ENCODE results near the gene ACAD8.
"Not testable (repeated sequence)": the region's sequence is repeated elsewhere in the genome, so short reads cannot be mapped to it uniquely, and the experiment has no call there.

Gene ACAD8

GRCh38 chr11:134240592-134240991 is 12.8 kb upstream of the ACAD8 start:
- no peak for DNase-seq

GRCh38 chr11:134242376-134242775 is 11.0 kb upstream of the ACAD8 start:
- DNase-seq = no peak

- no peak for DNase-seq
Observed at GRCh38 chr11:134243913-134244312, 9.5 kb upstream of the ACAD8 start.

- peak; percentile 10 to 13 for DNase-seq
Observed at GRCh38 chr11:134244593-134244992, 8.8 kb upstream of the ACAD8 start.

GRCh38 chr11:134245434-134245833 is 7.9 kb upstream of the ACAD8 start:
- no peak for DNase-seq

GRCh38 chr11:134246100-134246499 is 7.3 kb upstream of the ACAD8 start:
- no peak for DNase-seq

GRCh38 chr11:134246678-134247077 is 6.7 kb upstream of the ACAD8 start:
- no peak for DNase-seq

GRCh38 chr11:134248910-134249480 is 4.4 kb upstream of the ACAD8 start:
- DNase-seq = no peak

- no peak for DNase-seq
Observed at GRCh38 chr11:134250246-134250645, 3.1 kb upstream of the ACAD8 start.

GRCh38 chr11:134250675-134251074 is 2.7 kb upstream of the ACAD8 start:
- DNase-seq = no peak

GRCh38 chr11:134252346-134253187 is 801 bp upstream of the ACAD8 start:
- DNase-seq = peak in 1 of 2 experiments; percentile 21

- DNase-seq = no peak
Observed at GRCh38 chr11:134254433-134255183, 1.2 kb downstream of the ACAD8 start.

GRCh38 chr11:134255184-134255561 is 1.8 kb downstream of the ACAD8 start:
- not testable (repeated sequence) for DNase-seq

- DNase-seq = no peak
Observed at GRCh38 chr11:134257101-134257500, 3.7 kb downstream of the ACAD8 start.

- DNase-seq = no peak
Observed at GRCh38 chr11:134258577-134258976, 5.2 kb downstream of the ACAD8 start.

GRCh38 chr11:134260503-134260902 is 7.1 kb downstream of the ACAD8 start:
- DNase-seq = no peak

GRCh38 chr11:134260983-134261382 is 7.6 kb downstream of the ACAD8 start:
- no peak for DNase-seq

GRCh38 chr11:134261626-134262488 is 8.5 kb downstream of the ACAD8 start:
- peak; percentile 12 to 20 for DNase-seq

- DNase-seq = no peak
Observed at GRCh38 chr11:134264966-134265764, 11.8 kb downstream of the ACAD8 start.

GRCh38 chr11:134266440-134266839 is 13.1 kb downstream of the ACAD8 start:
- DNase-seq = no peak

- DNase-seq = no peak
Observed at GRCh38 chr11:134266841-134267251, 13.5 kb downstream of the ACAD8 start.

GRCh38 chr11:134267461-134267860 is 14.1 kb downstream of the ACAD8 start:
- no peak for DNase-seq

Data from SHP77 (cell line).